OCI-LY1 (cell line): ENCODE results near the gene NKPD1.

ENCODE experiments used
- H2AFZ ChIP-seq: fragments of 200-600 bp; sonication (generic), shearing (Covaris generic); 2 replicates; pipeline ENCODE4 v1.6.0; 2014; ENCODE audit warnings: antibody characterized with exemption, mild to moderate bottlenecking, low read length
- H3F3A ChIP-seq: fragments of 200-600 bp; sonication (generic), shearing (Covaris generic); 2 replicates; pipeline ENCODE4 v1.6.0; 2014; ENCODE audit warnings: mild to moderate bottlenecking, antibody characterized with exemption, low read length, moderate library complexity; ENCODE audit not compliant: insufficient read depth
- H3K27ac ChIP-seq: fragments of 200-600 bp; sonication (generic); 2 replicates; pipeline ENCODE4 v1.5.1; 2014; ENCODE audit warnings: low read length, mixed run types, mild to moderate bottlenecking, low read depth; ENCODE audit not compliant: poor library complexity, severe bottlenecking
- H3K27me3 ChIP-seq: fragments of 200-600 bp; sonication (generic); 2 replicates; pipeline ENCODE4 v1.6.0; 2014; ENCODE audit warnings: antibody characterized with exemption, mild to moderate bottlenecking, low read length, moderate library complexity; ENCODE audit not compliant: insufficient read depth
- H3K36me3 ChIP-seq: fragments of 200-600 bp; sonication (generic); 2 replicates; pipeline ENCODE4 v1.6.1; 2014; ENCODE audit warnings: mild to moderate bottlenecking, antibody characterized with exemption, low read length, moderate library complexity, mixed read lengths; ENCODE audit not compliant: insufficient read depth
- H3K4me1 ChIP-seq: fragments of 200-600 bp; sonication (generic); 2 replicates; pipeline ENCODE4 v1.5.1; 2014; ENCODE audit warnings: mild to moderate bottlenecking, low read length, moderate library complexity; ENCODE audit not compliant: insufficient read depth, severe bottlenecking
- H3K4me2 ChIP-seq: fragments of 200-600 bp; sonication (generic), shearing (Covaris generic); 2 replicates; pipeline ENCODE4 v1.6.1; 2014; ENCODE audit warnings: low read length
- H3K4me3 ChIP-seq: fragments of 200-600 bp; sonication (generic); 2 replicates; pipeline ENCODE4 v1.5.1; 2014; ENCODE audit warnings: low read length, low read depth, mild to moderate bottlenecking, mixed read lengths; ENCODE audit not compliant: poor library complexity, severe bottlenecking
- H3K79me2 ChIP-seq: fragments of 200-600 bp; shearing (Covaris generic); 2 replicates; pipeline ENCODE4 v1.6.1; 2016; ENCODE audit warnings: mixed run types, low read length, mixed read lengths; ENCODE audit not compliant: insufficient read depth
- H3K9ac ChIP-seq: fragments of 200-600 bp; sonication (generic), shearing (Covaris generic); 2 replicates; pipeline ENCODE4 v1.6.1; 2014; ENCODE audit warnings: mild to moderate bottlenecking, low read length, mixed read lengths
- H3K9me2 ChIP-seq: fragments of 200-600 bp; sonication (generic), shearing (Covaris generic); 2 replicates; pipeline ENCODE4 v1.6.1; 2014; ENCODE audit warnings: low read depth, mild to moderate bottlenecking, low read length, mixed read lengths
- H3K9me3 ChIP-seq: fragments of 200-600 bp; shearing (Covaris generic); 2 replicates; pipeline ENCODE4 v1.6.1; 2014; ENCODE audit warnings: low read length, mixed read lengths
- H4K20me1 ChIP-seq: fragments of 200-600 bp; sonication (generic), shearing (Covaris generic); 2 replicates; pipeline ENCODE4 v1.6.0; 2016; ENCODE audit warnings: mild to moderate bottlenecking, low read length; ENCODE audit not compliant: insufficient read depth
- EZH2 ChIP-seq: fragments of 200-600 bp; sonication (generic), shearing (Covaris generic); IDR thresholded peaks from 2 replicates; pipeline ENCODE4 v1.8.0; 2017; ENCODE audit warnings: borderline replicate concordance, mixed run types, mild to moderate bottlenecking, antibody characterized with exemption, low read length, moderate library complexity, mixed read lengths
- TF ChIP-seq, protein P1 (sequence below): fragments of 200-600 bp; sonication (generic), shearing (Covaris generic); IDR thresholded peaks from 2 replicates; pipeline ENCODE4 v1.5.1; 2017; ENCODE audit warnings: mild to moderate bottlenecking, antibody characterized with exemption, low read length, moderate library complexity, mixed read lengths

Gene NKPD1, protein sequence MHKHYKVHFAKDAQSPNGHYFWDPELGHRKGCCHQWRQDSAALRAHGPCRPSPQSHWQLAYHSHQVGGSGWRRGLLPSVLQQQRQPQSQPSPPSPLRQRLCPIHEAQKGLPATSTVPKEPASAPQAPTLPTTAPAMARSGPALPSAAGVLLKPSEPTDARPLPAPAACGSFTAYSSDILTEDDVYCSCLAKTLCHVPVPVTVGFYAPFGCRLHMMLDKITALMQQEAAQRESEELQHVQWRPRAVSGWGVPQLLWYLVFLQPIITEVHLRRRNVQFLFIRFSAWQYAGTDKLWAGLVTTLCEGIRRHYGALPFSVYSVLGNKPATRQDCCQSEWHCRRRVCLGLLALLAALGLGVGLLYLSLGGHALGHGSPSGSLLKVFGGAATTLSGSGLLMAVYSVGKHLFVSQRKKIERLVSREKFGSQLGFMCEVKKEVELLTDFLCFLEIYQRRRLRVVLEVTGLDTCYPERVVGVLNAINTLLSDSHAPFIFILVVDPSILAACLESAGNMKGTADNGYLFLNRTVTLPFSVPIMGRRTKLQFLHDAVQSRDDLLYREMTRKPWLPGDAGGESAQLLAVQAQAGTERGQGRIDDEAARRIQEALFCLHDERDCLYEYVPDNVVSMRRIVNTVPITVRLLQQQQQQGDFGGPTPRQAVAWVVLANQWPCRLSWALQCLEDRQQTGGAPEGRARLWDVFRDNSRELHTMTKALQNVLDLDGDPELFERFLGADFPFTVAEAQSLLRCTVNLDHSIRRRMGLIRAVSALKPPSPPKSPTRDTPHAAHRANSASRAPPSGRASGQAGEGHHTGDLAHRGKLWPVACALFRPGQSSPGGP

DNA sequence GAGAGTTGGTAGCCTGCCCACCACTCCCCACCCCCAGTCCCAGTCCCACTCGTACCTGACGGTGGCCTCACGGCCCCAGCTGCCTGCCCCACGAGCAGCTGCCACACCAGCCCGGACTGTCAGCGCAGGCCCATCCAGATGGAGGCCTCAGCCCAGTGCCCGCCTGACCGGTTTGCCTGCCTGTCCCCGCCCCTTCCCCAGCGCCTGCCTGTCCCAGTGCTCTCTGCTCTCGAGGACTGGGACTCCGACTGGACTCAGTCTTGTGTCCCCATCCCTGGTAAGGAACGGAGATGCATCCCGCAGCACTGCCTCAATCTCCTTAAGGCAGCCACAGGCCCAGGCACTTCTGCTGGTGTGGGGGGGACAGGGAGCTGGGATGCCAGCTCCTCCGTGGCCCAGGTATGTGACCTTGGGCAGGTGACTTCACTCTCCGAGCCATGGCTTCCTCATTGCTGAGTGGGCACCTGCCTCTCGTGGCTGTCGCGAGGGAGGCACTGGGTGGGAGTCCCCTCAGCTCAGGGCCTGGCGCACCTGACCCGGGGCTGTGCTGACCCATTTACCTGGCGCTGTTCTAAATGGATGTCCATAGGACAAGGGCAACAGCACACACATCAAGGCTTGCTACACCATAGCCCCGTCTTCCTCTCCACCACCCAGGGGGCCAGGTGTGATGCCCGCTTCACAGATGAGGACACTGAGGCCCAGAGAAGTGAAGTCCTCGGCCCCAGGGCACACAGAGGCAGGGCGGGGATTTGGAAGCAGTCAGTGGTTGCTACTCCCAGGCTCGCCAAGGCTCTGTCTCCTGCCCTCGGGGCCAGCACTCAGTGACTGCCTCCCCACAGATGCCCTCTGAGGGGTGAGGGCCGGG lies at the start of gene NKPD1:
Gene NKPD1, minus strand, starts transcription at position 113 of the 868 bp plus-strand sequence. CDS start 832 bp downstream, outside the sequence.
- no peaks in the 10 kb centered on the region for H3F3A ChIP-seq
- H3K4me1 ChIP-seq, result no peaks in the 10 kb centered on the region
- no peak within 1 kb of the TSS for H2AFZ ChIP-seq
- no peak within 1 kb of the TSS for H3K4me2 ChIP-seq
- no peaks in the 10 kb centered on the region for H3K36me3 ChIP-seq
- H3K79me2 ChIP-seq, result no peaks in the 10 kb centered on the region
- H3K9me3 ChIP-seq, result no peaks in the 10 kb centered on the region
- H4K20me1 ChIP-seq, result no peaks in the 10 kb centered on the region
- TF ChIP-seq, protein P1, sequence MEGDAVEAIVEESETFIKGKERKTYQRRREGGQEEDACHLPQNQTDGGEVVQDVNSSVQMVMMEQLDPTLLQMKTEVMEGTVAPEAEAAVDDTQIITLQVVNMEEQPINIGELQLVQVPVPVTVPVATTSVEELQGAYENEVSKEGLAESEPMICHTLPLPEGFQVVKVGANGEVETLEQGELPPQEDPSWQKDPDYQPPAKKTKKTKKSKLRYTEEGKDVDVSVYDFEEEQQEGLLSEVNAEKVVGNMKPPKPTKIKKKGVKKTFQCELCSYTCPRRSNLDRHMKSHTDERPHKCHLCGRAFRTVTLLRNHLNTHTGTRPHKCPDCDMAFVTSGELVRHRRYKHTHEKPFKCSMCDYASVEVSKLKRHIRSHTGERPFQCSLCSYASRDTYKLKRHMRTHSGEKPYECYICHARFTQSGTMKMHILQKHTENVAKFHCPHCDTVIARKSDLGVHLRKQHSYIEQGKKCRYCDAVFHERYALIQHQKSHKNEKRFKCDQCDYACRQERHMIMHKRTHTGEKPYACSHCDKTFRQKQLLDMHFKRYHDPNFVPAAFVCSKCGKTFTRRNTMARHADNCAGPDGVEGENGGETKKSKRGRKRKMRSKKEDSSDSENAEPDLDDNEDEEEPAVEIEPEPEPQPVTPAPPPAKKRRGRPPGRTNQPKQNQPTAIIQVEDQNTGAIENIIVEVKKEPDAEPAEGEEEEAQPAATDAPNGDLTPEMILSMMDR, result no peak
- TF ChIP-seq EZH2, result no peak
- H3K27ac ChIP-seq, result no peak within 1 kb of the TSS
- peaks cover 27% of the 10 kb centered on the region for H3K27me3 ChIP-seq
- H3K9ac ChIP-seq, result no peak within 1 kb of the TSS
- H3K9me2 ChIP-seq, result no peaks in the 10 kb centered on the region
- H3K4me3 ChIP-seq, result no peak within 1 kb of the TSS

DNA sequence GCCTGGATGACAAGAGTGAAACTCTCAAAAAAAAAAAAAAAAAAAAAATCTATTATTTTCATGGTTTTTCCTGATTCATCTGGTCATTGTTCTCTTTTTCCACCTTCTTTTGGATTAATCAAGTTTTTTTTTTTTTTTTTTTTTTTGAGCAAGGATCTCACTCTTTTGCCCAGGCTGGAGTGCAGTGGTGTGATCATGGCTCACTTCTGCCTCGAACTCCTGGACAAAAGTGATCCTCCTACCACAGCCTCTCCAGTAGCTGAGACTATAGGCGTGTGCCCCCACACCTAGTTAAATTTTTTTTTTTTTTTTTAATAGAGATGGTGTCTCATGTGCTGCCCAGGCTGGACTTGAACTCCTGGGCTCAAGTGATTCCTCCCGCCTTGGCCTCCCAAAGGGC lies 45.5 kb upstream of the NKPD1 start:
- H3K9me2 ChIP-seq, result no peaks in the 10 kb centered on the region
- no peaks in the 10 kb centered on the region for H3K27me3 ChIP-seq
- H4K20me1 ChIP-seq, result no peaks in the 10 kb centered on the region

DNA sequence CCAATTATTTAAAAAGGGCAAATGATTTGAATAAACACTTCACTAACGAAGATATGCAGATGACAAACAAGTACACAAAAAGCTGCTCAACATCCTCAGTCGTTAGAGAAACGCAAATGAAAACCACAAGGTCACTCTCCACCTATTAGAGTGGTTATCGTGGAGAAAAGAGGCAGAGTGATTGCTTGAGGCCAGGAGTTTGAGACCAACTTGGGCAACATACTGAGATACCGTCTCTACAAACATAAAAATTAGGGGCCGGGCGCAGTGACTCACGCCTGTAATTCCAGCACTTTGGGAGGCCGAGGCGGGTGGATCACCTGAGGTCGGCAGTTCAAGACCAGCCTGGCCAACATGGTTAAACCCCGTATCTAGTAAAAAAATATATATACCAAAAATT lies 45.0 kb upstream of the NKPD1 start:
- Histone ChIP-seq H3F3A (no peaks in the 10 kb centered on the region), H3K36me3 (no peaks in the 10 kb centered on the region; the same call in 1 of the 2 replicates), H4K20me1 (no peaks in the 10 kb centered on the region), H3K9me2 (no peaks in the 10 kb centered on the region), H3K4me2 (no peak overlapping the region), H3K79me2 (no peaks in the 10 kb centered on the region), H3K27me3 (no peaks in the 10 kb centered on the region), H3K27ac (no peak overlapping the region), H3K9ac (no peak overlapping the region), H3K4me1 (no peaks in the 10 kb centered on the region), H3K9me3 (no peaks in the 10 kb centered on the region), H2AFZ (no peak overlapping the region), H3K4me3 (no peak overlapping the region)
- TF ChIP-seq EZH2, result no peak
- TF ChIP-seq, protein P1, result no peak

More for the DNA sequence above, 45.5 kb upstream of the NKPD1 start:
- no peaks in the 10 kb centered on the region for H3F3A ChIP-seq
- no peak overlapping the region for H3K27ac ChIP-seq
- H3K36me3 ChIP-seq, result no peaks in the 10 kb centered on the region; the same call in 1 of the 2 replicates
- H3K4me1 ChIP-seq, result no peaks in the 10 kb centered on the region
- H3K4me3 ChIP-seq, result no peak overlapping the region
- TF ChIP-seq, protein P1, result no peak
- no peak for TF ChIP-seq EZH2
- H3K9me3 ChIP-seq, result no peaks in the 10 kb centered on the region
- no peak overlapping the region for H2AFZ ChIP-seq
- H3K79me2 ChIP-seq, result no peaks in the 10 kb centered on the region
- no peak overlapping the region for H3K9ac ChIP-seq
- no peak overlapping the region for H3K4me2 ChIP-seq
